Left lung (tissue), 10 donors: ENCODE data around the gene MRLN. TPM values are rescaled to one million over a fixed set of nuclear protein-coding genes. Genes with fewer than 3 reads are reported as not detected.
A peak's percentile ranks its signal among the peaks of the same experiment; 100 is the strongest.
"Not testable (repeated sequence)": the region's sequence is repeated elsewhere in the genome, so short reads cannot be mapped to it uniquely, and the experiment has no call there.

ENCODE experiments used
- ATAC-seq: fragments of 200-7000 bp; cut with Tn5 transposase; one replicate; pipeline ENCODE4 v1.9.1; 2020; ENCODE audit warnings: moderate library complexity
- DNase-seq, 4 donors: peaks; one replicate each; pipeline ENCODE4 v3.0.0-alpha.2; 2013 to 2020
- H3K27ac ChIP-seq, 2 donors: fragments of 200-600 bp; sonication (generic) in 1 of 2; one replicate each; pipeline versions ENCODE4 v1.5.0 to v1.8.0; 2020 to 2021
- H3K27me3 ChIP-seq, 2 donors: fragments of 200-600 bp; sonication (generic) in 1 of 2; one replicate each; pipeline versions ENCODE4 v1.5.0 to v1.8.0; 2020 to 2021
- H3K36me3 ChIP-seq, 2 donors: fragments of 200-600 bp; sonication (generic) in 1 of 2; one replicate each; pipeline versions ENCODE4 v1.5.0 to v1.8.0; 2020 to 2021
- H3K4me1 ChIP-seq, 2 donors: fragments of 200-600 bp; one replicate each; pipeline ENCODE4 v1.8.0; 2021
- H3K4me3 ChIP-seq, 2 donors: fragments of 200-600 bp; sonication (generic) in 1 of 2; one replicate each; pipeline versions ENCODE4 v1.5.0 to v1.8.0; 2020 to 2021; ENCODE audit warnings: mild to moderate bottlenecking in 1 of 2
- H3K9me3 ChIP-seq, 2 donors: fragments of 200-600 bp; sonication (generic) in 1 of 2; one replicate each; pipeline versions ENCODE4 v1.5.0 to v1.8.0; 2020 to 2021
- intact Hi-C, 2 donors: fragments of 100-400 bp; cut with DNase I; formaldehyde crosslinking; loops; one replicate each; pipeline versions ENCODE4 v1.11.2 to v1.14.2; 2022
- polyA plus RNA-seq, 6 donors: library from polyadenylated mRNA; unstranded; fragments of 120-200 nt; gene quantifications; one replicate each; pipeline ENCODE4 v1.2.1, GENCODE V29; 2013; ENCODE audit not compliant: insufficient read length in 6 of 6
- total RNA-seq, 2 donors: library from RNA; stranded (reverse); fragmentation: NEBNext Ultra II Directional; extraction: Animal tissue kit (Norgen Biotek cat#: 25700); gene quantifications; one replicate each; pipeline ENCODE4 v1.2.1, GENCODE V29; 2021
- TF ChIP-seq, protein P1 (sequence below), 2 donors: fragments of 200-600 bp; sonication (generic) in 1 of 2; IDR thresholded peaks; one replicate each; pipeline versions ENCODE4 v1.5.0 to v1.8.0; 2021; ENCODE audit warnings: antibody characterized with exemption in 2 of 2
- donor health status: DM: no; HTN: yes; CAD: no.
- donor health status: DM: no; HTN: no; CAD: no.

MRLN gene
- total and polyA plus RNA-seq, 8 donors: 0.41 to 0.79 (median 0.59) TPM; not detected in 2

DNA sequence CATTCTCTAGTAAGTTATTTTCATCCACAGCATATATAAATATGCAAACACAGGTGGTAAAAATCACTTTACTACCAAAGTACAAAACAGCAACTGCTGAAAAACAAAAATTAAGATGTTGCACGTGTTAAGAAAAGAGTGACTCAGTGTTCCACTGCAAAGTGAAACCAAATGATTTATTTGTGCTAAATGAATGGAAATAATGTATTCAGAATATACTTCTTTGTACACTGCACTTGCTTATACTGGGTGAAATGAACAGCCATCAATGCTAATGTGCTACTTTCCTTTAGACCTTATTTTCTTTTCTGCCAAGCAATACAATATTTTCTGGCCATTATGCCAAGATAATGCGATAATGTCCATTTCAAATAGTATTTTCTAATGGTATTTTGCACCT, 38.3 kb upstream of the MRLN start:
- Histone ChIP-seq H3K36me3 (peaks cover 4 to 56% of the 10 kb centered on the region in 2 donors), H3K27ac (no peak overlapping the region)

DNA sequence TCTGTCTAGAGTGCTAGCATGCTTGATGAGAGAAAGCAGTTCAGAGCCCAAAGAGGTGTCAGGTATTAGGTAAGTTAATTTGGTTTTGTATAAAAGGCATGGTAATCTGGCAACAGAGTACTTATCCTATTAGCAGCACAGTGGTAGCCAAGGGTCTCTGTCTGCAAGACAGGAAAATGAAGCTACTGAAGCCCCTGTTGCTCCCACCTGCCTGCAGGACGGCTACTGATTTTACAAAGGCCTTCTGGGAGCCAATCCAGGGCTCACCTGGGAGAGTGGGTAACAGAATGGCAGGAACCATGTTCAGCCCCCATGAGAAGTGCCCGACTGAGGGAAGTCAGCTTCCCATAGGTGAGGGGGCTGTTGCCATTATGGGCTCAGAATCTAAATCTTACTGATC, 36.8 kb upstream of the MRLN start:
- H3K9me3 ChIP-seq, H3K27me3 ChIP-seq, H3K4me3 ChIP-seq, H3K4me1 ChIP-seq, intact Hi-C loops, ATAC-seq, H3K27ac ChIP-seq, DNase-seq: not testable (repeated sequence)
- H3K36me3 ChIP-seq: peaks cover 4 to 46% of the 10 kb centered on the region in 2 donors

More for the DNA sequence above, 38.3 kb upstream of the MRLN start:
- intact Hi-C loops: no loop called here
- no peak for ATAC-seq
- TF ChIP-seq, protein P1, sequence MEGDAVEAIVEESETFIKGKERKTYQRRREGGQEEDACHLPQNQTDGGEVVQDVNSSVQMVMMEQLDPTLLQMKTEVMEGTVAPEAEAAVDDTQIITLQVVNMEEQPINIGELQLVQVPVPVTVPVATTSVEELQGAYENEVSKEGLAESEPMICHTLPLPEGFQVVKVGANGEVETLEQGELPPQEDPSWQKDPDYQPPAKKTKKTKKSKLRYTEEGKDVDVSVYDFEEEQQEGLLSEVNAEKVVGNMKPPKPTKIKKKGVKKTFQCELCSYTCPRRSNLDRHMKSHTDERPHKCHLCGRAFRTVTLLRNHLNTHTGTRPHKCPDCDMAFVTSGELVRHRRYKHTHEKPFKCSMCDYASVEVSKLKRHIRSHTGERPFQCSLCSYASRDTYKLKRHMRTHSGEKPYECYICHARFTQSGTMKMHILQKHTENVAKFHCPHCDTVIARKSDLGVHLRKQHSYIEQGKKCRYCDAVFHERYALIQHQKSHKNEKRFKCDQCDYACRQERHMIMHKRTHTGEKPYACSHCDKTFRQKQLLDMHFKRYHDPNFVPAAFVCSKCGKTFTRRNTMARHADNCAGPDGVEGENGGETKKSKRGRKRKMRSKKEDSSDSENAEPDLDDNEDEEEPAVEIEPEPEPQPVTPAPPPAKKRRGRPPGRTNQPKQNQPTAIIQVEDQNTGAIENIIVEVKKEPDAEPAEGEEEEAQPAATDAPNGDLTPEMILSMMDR (IDR thresholded peaks at IDR 0.05): no peak
- Histone ChIP-seq H3K4me3 (no peak overlapping the region), H3K27me3 (no peaks in the 10 kb centered on the region), H3K4me1 (no peaks in the 10 kb centered on the region), H3K9me3 (no peaks in the 10 kb centered on the region)
- no peak for DNase-seq

DNA sequence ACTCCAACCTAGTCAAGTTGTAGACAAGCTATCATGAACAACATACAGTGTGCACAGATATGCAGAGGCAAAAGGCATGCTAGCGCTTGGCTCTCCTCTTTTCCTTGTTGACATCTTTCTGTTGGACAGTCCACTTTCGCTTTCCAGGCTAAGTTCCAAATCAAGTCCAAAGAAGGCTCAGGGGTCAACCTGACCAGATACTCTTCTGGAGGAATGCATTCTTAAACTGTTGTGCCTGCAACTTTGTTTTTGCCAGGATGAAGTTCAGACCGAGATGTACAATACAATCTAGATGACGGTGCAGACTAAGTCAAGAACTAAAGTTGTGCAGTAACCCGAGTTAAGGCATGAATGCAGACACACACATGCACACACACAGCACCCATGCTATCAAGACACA, 35.7 kb upstream of the MRLN start:
- H3K27me3 ChIP-seq, H3K9me3 ChIP-seq, intact Hi-C loops, H3K27ac ChIP-seq, H3K4me1 ChIP-seq, ATAC-seq, DNase-seq, H3K4me3 ChIP-seq: not testable (repeated sequence)
- H3K36me3 ChIP-seq: peaks cover 4 to 35% of the 10 kb centered on the region in 2 donors

DNA sequence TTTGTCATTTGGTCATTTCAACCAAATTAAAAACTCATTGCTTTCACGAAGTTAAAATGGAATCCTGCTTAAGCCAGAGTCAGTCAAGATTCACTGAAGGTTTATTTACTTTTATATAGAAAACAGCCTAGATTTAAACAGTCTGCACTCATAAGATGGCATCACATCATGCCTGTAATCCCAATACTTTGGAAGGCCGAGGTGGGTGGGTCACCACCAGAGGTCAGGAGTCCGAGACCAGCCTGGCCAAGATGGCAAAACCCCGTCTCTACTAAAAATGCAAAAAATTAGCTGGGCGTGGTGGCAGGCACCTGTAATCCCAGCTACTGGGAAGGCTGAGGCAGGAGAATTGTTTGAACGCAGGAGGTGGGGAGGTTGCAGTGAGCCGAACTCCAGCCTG, 33.8 kb upstream of the MRLN start:
- H3K4me1 ChIP-seq, H3K4me3 ChIP-seq, DNase-seq, H3K27ac ChIP-seq, H3K9me3 ChIP-seq, ATAC-seq, intact Hi-C loops, H3K27me3 ChIP-seq: not testable (repeated sequence)
- peaks cover 0 to 17% of the 10 kb centered on the region in 2 donors for H3K36me3 ChIP-seq

DNA sequence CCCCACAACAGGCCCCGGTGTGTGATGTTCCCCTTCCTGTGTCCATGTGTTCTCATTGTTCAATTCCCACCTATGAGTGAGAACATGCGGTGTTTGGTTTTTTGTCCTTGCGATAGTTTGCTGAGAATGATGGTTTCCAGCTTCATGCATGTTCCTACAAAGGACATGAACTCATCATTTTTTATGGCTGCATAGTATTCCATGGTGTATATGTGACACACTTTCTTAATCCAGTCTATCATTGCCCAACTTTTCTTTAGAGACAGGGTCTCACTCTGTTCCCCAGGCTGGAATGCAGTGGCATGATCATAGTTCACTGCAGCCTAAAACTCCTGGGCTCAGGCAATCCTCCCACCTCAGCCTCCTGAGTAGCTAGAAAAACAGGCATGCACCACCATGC, 32.2 kb upstream of the MRLN start:
- ATAC-seq: not testable (repeated sequence)

DNA sequence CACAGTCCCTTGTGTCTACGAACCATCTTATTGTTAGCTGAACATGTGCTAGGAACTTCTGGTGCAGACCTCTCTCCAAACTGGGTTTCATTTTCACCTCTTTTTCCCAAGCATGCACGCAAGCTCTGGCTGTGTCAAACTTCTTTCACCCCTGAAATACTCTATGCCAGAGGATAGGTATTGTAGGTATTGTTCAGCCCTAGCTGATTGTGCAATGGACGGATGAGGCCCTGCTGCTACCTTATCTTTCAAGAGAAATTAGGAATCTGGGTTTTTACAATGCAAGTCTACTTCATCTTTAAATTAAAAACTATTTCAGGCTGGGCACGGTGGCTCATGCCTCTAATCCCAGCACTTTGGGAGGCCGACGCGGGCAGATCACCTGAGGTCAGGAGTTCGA, 28.3 kb upstream of the MRLN start:
- intact Hi-C loops: no loop called here
- TF ChIP-seq, protein P1 (IDR thresholded peaks at IDR 0.05): no peak
- H3K4me1 ChIP-seq: no peaks in the 10 kb centered on the region

More for the DNA sequence above, 32.2 kb upstream of the MRLN start:
- H3K27me3 ChIP-seq, H3K27ac ChIP-seq, H3K4me3 ChIP-seq, H3K4me1 ChIP-seq, intact Hi-C loops, H3K9me3 ChIP-seq, DNase-seq, H3K36me3 ChIP-seq: not testable (repeated sequence)

DNA sequence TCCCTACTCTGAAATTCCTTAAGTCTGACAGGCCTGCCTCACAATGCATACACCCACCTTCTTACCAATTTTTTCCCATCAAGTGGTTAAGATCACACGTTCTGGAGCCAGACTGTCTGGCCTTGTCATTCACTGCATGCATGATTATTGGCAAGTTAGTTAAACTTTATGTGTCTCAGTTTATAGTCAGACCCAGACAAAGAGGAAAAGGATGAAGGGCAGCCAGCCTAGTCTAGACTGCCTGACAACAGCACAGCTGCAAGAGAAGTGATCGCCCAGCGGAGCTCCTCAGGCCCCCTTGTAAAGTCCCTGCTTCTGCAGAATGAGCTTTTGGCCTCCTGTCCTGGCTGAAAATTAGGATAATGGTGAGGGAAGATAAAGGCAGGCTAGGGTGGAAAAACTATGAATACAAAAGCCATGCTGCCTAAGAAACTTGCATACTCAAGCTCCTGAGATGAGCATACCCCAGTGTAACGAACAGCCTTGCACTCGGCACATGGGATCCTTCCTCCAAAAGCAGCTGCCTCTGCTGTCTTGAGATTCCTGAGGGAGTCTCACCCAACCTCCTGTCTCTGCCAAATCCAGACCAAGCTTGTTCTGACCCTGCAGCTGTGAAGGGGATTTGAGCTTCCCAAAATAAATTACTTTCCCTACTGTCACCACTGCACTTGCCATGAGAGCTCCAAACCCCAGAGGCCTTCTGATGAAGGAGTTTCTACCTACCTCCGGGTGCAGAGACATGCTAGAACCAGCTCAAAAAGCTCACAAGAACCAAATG, 26.7 kb upstream of the MRLN start:
- peak in 2 of 4 donors; percentile 13 to 19 for DNase-seq
- Histone ChIP-seq H3K27ac (no peak overlapping the region), H3K9me3 (peaks cover 0 to 6% of the 10 kb centered on the region in 2 donors), H3K36me3 (no peaks in the 10 kb centered on the region), H3K4me3 (no peak overlapping the region), H3K4me1 (no peaks in the 10 kb centered on the region), H3K27me3 (no peaks in the 10 kb centered on the region)
- ATAC-seq: no peak
- TF ChIP-seq, protein P1 (IDR thresholded peaks at IDR 0.05): no peak
- intact Hi-C loops: no loop called here

More for the DNA sequence above, 28.3 kb upstream of the MRLN start:
- H3K9me3 ChIP-seq: peaks cover 0 to 6% of the 10 kb centered on the region in 2 donors
- ATAC-seq (no peak), DNase-seq (no peak)
- no peak overlapping the region for H3K27ac ChIP-seq
- no peak overlapping the region for H3K4me3 ChIP-seq
- H3K27me3 ChIP-seq: no peaks in the 10 kb centered on the region
- H3K36me3 ChIP-seq: no peaks in the 10 kb centered on the region
